Astrocyte of the spinal cord (primary cell): Measurements from ENCODE around the gene KIAA0513.

ENCODE experiments used
- DNase-seq: peaks from one replicate; pipeline ENCODE4 v3.0.0; 2011; ENCODE audit warnings: low read depth, low spot score
- H3K4me3 ChIP-seq: 2 replicates; pipeline ENCODE4 v1.5.1; 2011; ENCODE audit warnings: low read depth, mild to moderate bottlenecking, low read length, moderate library complexity
- in situ Hi-C: cut with HindIII; loops from 2 replicates; pipeline ENCODE4 v1.10.0; 2017; ENCODE audit warnings: low sequenced_read_pairs
- TF ChIP-seq, protein P1 (sequence below): IDR thresholded peaks from 2 replicates; pipeline ENCODE4 v1.5.1; 2012; ENCODE audit warnings: low read depth, mild to moderate bottlenecking, low read length, inconsistent platforms

KIAA0513 gene

DNA sequence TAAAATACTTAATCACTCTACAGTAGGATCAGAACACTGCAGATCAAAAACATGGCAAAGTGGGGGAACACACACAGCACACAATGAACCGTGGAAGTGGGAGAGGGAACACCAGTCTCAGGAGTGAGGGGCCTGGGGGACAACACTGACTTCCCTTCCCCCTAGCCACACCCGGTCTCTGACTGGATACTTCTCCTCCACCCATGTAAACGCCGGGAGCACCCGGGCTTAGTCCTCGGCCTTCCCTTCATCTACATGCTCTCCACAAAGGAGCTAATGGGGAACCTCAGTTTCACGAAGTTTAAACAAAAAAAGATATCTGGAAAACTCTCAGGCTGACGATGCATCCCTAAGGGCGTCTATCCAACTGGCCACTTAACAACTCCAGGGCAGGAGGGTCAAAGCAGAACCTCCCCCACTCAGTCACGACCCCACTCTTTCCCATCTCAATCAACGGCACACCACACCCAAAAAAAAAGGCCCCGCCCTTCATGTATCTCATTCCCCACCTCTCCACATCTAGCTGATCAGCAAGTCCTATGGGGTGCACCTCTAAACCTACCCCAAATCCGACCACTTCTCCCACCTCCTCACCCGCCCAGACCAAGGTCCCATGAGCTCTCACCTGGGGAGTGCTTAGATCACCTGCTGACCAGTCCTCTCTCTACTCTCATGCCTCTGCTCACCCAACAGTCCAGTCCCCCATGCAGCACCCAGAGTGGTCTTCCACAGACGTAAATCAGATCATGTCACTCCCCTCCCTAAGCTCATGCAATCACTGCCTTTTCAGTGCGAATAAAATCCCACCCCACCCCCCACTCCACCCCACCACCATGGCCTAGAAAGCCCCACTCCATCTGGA, 23.6 kb upstream of the KIAA0513 start:
- in situ Hi-C loops: no loop called here

DNA sequence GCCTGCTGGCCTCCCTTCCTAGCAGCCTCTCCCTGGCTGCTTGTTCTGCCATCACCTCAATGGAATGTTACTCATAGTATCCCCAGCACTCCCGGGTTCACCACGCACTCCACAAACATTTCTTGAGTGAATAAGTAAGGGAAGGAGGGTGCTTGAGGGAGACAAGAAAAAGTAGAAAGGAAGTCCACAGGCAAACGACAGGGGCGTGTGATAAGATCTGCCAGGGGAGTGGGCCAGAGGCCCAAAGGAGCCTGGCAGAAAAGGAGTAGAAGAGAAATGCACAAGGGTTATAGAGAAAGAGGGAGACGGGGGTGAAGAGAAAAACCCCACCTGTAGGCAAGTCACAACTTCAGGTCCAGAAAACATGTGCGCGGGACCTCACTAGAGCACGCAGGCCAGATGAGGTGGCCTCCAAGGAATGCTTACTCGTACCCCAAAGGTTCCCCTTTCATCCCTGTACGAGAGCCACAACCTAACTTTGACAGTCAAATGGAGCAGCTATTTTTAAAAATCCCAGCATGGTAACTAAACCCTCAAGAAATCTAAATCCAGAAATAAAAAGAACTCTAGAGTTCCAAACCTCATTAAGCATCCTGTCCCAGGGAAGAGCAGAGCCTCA, 22.9 kb upstream of the KIAA0513 start:
- no peak overlapping the region for H3K4me3 ChIP-seq
- in situ Hi-C loops: no loop called here
- TF ChIP-seq, protein P1, sequence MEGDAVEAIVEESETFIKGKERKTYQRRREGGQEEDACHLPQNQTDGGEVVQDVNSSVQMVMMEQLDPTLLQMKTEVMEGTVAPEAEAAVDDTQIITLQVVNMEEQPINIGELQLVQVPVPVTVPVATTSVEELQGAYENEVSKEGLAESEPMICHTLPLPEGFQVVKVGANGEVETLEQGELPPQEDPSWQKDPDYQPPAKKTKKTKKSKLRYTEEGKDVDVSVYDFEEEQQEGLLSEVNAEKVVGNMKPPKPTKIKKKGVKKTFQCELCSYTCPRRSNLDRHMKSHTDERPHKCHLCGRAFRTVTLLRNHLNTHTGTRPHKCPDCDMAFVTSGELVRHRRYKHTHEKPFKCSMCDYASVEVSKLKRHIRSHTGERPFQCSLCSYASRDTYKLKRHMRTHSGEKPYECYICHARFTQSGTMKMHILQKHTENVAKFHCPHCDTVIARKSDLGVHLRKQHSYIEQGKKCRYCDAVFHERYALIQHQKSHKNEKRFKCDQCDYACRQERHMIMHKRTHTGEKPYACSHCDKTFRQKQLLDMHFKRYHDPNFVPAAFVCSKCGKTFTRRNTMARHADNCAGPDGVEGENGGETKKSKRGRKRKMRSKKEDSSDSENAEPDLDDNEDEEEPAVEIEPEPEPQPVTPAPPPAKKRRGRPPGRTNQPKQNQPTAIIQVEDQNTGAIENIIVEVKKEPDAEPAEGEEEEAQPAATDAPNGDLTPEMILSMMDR: no peak
- peak; percentile 93 for DNase-seq

More for the DNA sequence above, 23.6 kb upstream of the KIAA0513 start:
- H3K4me3 ChIP-seq: no peak overlapping the region
- DNase-seq: no peak
- TF ChIP-seq, protein P1: no peak

DNA sequence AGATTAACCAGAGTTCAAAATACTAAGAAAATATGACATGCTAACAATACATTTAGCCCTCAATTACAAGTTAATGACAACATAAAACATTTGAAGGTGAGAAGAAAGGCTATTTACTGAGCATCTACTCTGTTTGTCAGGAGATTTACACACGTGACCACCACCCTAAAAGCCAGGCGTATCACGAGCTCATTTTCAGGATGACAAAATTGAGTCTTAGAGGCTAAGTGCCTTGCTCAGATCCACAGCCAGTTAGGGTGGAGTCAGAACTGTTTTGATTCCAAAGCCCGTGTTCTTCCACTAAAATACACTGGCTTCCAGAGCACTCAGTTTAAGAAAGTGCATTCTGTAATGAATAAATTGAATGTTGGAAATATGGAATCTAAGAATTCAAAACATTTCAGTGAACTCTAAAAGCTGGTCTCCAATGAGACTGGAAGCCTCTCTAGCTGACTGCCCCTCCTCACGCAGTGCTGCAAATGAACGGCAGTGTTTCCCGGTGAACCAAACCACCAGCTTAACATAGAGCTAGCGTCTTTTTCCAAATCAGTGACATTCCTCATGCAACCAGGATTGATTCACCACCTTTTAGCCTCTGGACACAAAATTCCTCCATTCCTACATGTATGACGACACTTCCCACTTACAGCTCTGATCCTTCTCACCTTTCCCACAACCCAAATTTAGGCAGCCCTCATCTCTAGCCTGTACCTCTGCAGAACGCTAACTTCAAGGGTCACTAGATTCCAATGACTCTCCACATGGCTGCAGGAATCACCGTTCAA, 22.1 kb upstream of the KIAA0513 start:
- in situ Hi-C loops: no loop called here
- no peak overlapping the region for H3K4me3 ChIP-seq

DNA sequence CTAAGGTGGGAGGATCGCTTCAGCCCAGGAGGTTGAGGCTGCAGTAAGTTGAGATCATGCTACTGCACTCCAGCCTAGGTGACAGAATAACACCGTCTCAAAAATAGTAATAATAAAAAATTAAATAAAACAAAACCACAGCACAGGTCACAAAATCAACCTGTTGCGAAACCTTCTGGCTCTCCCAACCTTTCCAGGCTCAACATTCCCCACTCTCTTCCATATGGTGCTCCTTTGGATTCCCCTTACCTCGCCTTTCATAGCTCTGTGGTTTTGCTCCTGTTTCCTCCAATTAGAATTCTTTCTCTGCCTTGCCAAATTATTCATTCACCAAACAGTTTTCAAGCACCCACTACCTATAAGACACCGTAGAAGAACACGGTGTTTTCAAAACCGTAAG, 21.0 kb upstream of the KIAA0513 start:
- TF ChIP-seq, protein P1: no peak
- DNase-seq: no peak
- no peak overlapping the region for H3K4me3 ChIP-seq
- in situ Hi-C loops: no loop called here

More for the DNA sequence above, 22.1 kb upstream of the KIAA0513 start:
- TF ChIP-seq, protein P1: no peak
- DNase-seq: peak; percentile 46

DNA sequence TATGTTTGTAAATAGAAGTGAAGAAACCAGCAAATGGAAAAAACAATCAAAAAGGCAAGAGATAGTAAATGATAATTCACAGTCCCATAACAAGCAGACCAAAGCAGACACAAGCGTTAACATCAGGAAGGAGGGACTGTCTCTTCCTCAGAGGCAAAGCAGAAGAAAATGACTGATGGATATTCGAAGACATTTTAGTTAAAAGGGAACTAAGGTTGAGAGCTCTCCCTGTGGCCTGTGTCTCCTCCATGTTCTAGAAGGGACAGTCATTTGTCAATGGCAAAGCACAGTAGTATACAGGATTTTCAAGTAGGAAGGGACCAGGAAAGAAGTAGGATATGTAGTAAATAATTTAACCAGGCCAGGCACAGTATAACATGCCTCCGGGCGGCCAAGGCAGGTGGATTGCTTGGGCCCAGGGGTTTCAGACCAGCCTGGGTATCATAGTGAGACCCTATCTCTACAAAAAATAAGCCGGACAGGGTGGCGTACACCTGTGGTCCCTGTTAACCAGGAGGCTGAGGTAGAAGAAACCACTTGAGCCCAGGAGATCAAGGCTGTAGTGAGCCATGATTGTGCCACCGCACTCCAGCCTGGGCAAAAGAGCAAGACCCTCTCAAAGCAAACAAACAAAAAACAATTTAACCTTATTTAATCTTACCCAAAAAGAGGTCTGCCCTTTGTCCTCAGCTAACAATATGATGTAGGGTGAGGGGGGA, 19.9 kb upstream of the KIAA0513 start:
- DNase-seq: no peak
- TF ChIP-seq, protein P1: no peak
- in situ Hi-C loops: no loop called here
- H3K4me3 ChIP-seq: no peak overlapping the region

- in situ Hi-C loops: no loop called here
- DNase-seq: no peak
- TF ChIP-seq, protein P1: no peak
- no peak overlapping the region for H3K4me3 ChIP-seq
Measured at GRCh38 chr16:85008271-85008670, 19.3 kb upstream of the KIAA0513 start.
